SKM-1 treated with dmso at 0.1 percent for 144 hours (cell line): ENCODE data around the gene UCKL1.
"Not testable (repeated sequence)": the region's sequence is repeated elsewhere in the genome, so short reads cannot be mapped to it uniquely, and the experiment has no call there.

Source experiments
- DNase-seq: peaks from one replicate; lab custom pipeline; 2025; ENCODE audit not compliant: unreplicated experiment; lab: John Stamatoyannopoulos, UW

UCKL1 gene

GRCh38 chr20:63955827-63956663 is at the start of gene UCKL1:
Gene UCKL1 (minus strand): TSS chr20:63956416. CDS start chr20:63956372, 44 bp downstream.
- DNase-seq = peak; percentile 65

GRCh38 chr20:64005394-64005793 is 49.2 kb upstream of the UCKL1 start:
- no peak for DNase-seq

GRCh38 chr20:64003960-64004725 is 47.9 kb upstream of the UCKL1 start:
- DNase-seq = no peak

GRCh38 chr20:64001607-64002011 is 45.4 kb upstream of the UCKL1 start:
- no peak for DNase-seq

GRCh38 chr20:64000906-64001305 is 44.7 kb upstream of the UCKL1 start:
- DNase-seq = no peak

GRCh38 chr20:63982937-63983336 is 26.7 kb upstream of the UCKL1 start:
- DNase-seq = no peak

GRCh38 chr20:63980806-63981728 is 24.9 kb upstream of the UCKL1 start, which contains the start of gene PRPF6:
Gene PRPF6 (plus strand): TSS chr20:63981132. CDS start chr20:63981246, 114 bp downstream.
- peak; percentile 97 for DNase-seq

GRCh38 chr20:63980317-63980805 is 24.1 kb upstream of the UCKL1 start:
- DNase-seq = no peak

GRCh38 chr20:63979557-63980316 is 23.5 kb upstream of the UCKL1 start, which contains the start of gene SAMD10:
Gene SAMD10 (minus strand): TSS chr20:63979642. CDS start chr20:63979467, 175 bp downstream.
- no peak for DNase-seq

GRCh38 chr20:63979229-63979556 is 23.0 kb upstream of the UCKL1 start:
- no peak for DNase-seq

GRCh38 chr20:63978319-63979228 is 22.4 kb upstream of the UCKL1 start:
- DNase-seq = peak; percentile 35

- no peak for DNase-seq
Observed at GRCh38 chr20:63977739-63978276, 21.6 kb upstream of the UCKL1 start.

- DNase-seq = no peak
Observed at GRCh38 chr20:63976980-63977738, 20.9 kb upstream of the UCKL1 start.

- not testable (repeated sequence) for DNase-seq
Observed at GRCh38 chr20:63976511-63976910, 20.3 kb upstream of the UCKL1 start.

GRCh38 chr20:63974402-63975200 is 18.4 kb upstream of the UCKL1 start:
- DNase-seq = no peak

GRCh38 chr20:63973636-63974401 is 17.6 kb upstream of the UCKL1 start:
- peak; percentile 51 for DNase-seq

- DNase-seq = no peak
Observed at GRCh38 chr20:63973160-63973479, 16.9 kb upstream of the UCKL1 start.
